GM12878 (cell line): ENCODE results near the gene ETNK1. TPM values are rescaled to one million over a fixed set of nuclear protein-coding genes. Genes with fewer than 3 reads are reported as not detected.

ENCODE experiments used
- ATF2 ChIP-seq: IDR thresholded peaks from 2 replicates; pipeline ENCODE4 v1.6.1; 2012; ENCODE audit warnings: low read length, inconsistent platforms
- BCL11A ChIP-seq: IDR thresholded peaks from 2 replicates; pipeline ENCODE4 v1.6.1; 2011; ENCODE audit warnings: low read depth, low read length
- CHD2 ChIP-seq: IDR thresholded peaks from 2 replicates; pipeline ENCODE4 v1.6.1; 2011; ENCODE audit warnings: low read depth, low read length, improper control_type of control experiment, borderline replicate concordance
- CREM ChIP-seq: IDR thresholded peaks from 2 replicates; pipeline ENCODE4 v1.6.1; 2014; ENCODE audit warnings: antibody characterized with exemption, low read depth
- FOS ChIP-seq: IDR thresholded peaks from 3 replicates; pipeline ENCODE4 v1.6.1; 2011; ENCODE audit warnings: borderline replicate concordance; ENCODE audit not compliant: insufficient read length; ENCODE audit errors: extremely low read depth
- JUNB ChIP-seq: IDR thresholded peaks from 2 replicates; pipeline ENCODE4 v1.6.1; 2016; ENCODE audit warnings: antibody characterized with exemption, mild to moderate bottlenecking
- JUND ChIP-seq: IDR thresholded peaks from 2 replicates; pipeline ENCODE4 v1.6.1; 2012; ENCODE audit warnings: low read depth, mild to moderate bottlenecking, low read length, improper control_type of control experiment, moderate library complexity
- LARP7 ChIP-seq: fragments of 450-650 bp; IDR thresholded peaks from 2 replicates; pipeline ENCODE4 v1.6.1; 2017; ENCODE audit warnings: mild to moderate bottlenecking
- MEF2B ChIP-seq: fragments of 450-650 bp; IDR thresholded peaks from 2 replicates; pipeline ENCODE4 v1.6.1; 2018; ENCODE audit warnings: mild to moderate bottlenecking, moderate library complexity; ENCODE audit not compliant: partially characterized antibody, poor library complexity, severe bottlenecking
- MTA2 ChIP-seq: fragments of 450-650 bp; IDR thresholded peaks from 2 replicates; pipeline ENCODE4 v1.6.1; 2016; ENCODE audit warnings: low read depth, mild to moderate bottlenecking, moderate library complexity
- NBN ChIP-seq: fragments of 450-650 bp; IDR thresholded peaks from 2 replicates; pipeline ENCODE4 v1.6.1; 2016
- NFYB ChIP-seq: IDR thresholded peaks from 2 replicates; pipeline ENCODE4 v1.6.1; 2011; ENCODE audit warnings: low read depth, mild to moderate bottlenecking, low read length, improper control_type of control experiment, moderate library complexity; ENCODE audit not compliant: insufficient read depth
- PRDM15 ChIP-seq: fragments of 450-650 bp; formaldehyde crosslinking; IDR thresholded peaks from 2 replicates; pipeline ENCODE4 v1.4.0; 2020; ENCODE audit warnings: mild to moderate bottlenecking, moderate library complexity
- RFX5 ChIP-seq: IDR thresholded peaks from 2 replicates; pipeline ENCODE4 v1.6.1; 2011; ENCODE audit warnings: low read depth, low read length, improper control_type of control experiment
- SKIL ChIP-seq: fragments of 450-650 bp; IDR thresholded peaks from 2 replicates; pipeline ENCODE4 v1.6.1; 2017; ENCODE audit warnings: mild to moderate bottlenecking, low read depth, inconsistent platforms; ENCODE audit not compliant: poor library complexity, severe bottlenecking
- SMAD5 ChIP-seq: IDR thresholded peaks from 2 replicates; pipeline ENCODE4 v1.6.1; 2016; ENCODE audit warnings: antibody characterized with exemption, low read depth
- SPI1 ChIP-seq: IDR thresholded peaks from 2 replicates; pipeline ENCODE4 v1.6.1; 2011; ENCODE audit warnings: low read depth, mild to moderate bottlenecking, low read length, moderate library complexity, borderline replicate concordance; ENCODE audit not compliant: insufficient read depth
- TBL1XR1 ChIP-seq: IDR thresholded peaks from 2 replicates; pipeline ENCODE4 v1.6.1; 2012; ENCODE audit warnings: low read depth, low read length, improper control_type of control experiment
- TCF12 ChIP-seq: IDR thresholded peaks from 2 replicates; pipeline ENCODE4 v1.6.1; 2011; ENCODE audit warnings: low read depth, mild to moderate bottlenecking, low read length
- ZNF384 ChIP-seq: IDR thresholded peaks from 2 replicates; pipeline ENCODE4 v1.6.1; 2012; ENCODE audit warnings: low read depth, mild to moderate bottlenecking, low read length, improper control_type of control experiment, borderline replicate concordance
- ZNF622 ChIP-seq: fragments of 450-650 bp; IDR thresholded peaks from 2 replicates; pipeline ENCODE4 v1.6.1; 2017; ENCODE audit warnings: mild to moderate bottlenecking, inconsistent platforms
- ZSCAN29 ChIP-seq: fragments of 450-650 bp; IDR thresholded peaks from 2 replicates; pipeline ENCODE4 v1.6.1; 2017; ENCODE audit warnings: mild to moderate bottlenecking, moderate library complexity
- polyA plus RNA-seq, 11 experiments: library from polyadenylated mRNA; depleted of rRNA in 4 of 11; unstranded in 6 of 11; stranded (reverse) in 5 of 11; fragments of >200 nt; fragmentation: Nextera tagmentation in 4 of 11; fragmentation: Illumina TruSeq in 1 of 11; extraction: Ambion mirVana in 4 of 11; extraction: Trizol in 1 of 11; gene quantifications; 1 replicate in 1 of 11; 2 replicates in 10 of 11; pipeline versions ENCODE4 v1.2.1 to v1.2.3, GENCODE V29; 2011 to 2016; ENCODE audit warnings: inconsistent platforms in 2 of 11, missing spikeins in 2 of 11, low read depth in 1 of 11
- total RNA-seq, 4 experiments: library from RNA; depleted of rRNA in 3 of 4; stranded (reverse); fragments of >200 nt in 3 of 4; fragmentation: Illumina TruSeq in 1 of 4; extraction: Trizol in 1 of 4; gene quantifications; 2 replicates each; pipeline versions ENCODE4 v1.2.1 to v1.2.3, GENCODE V29; 2013 to 2021

Gene ETNK1
- total and polyA plus RNA-seq, 10 of the 15 experiments (the other 5 are each of a cell fraction or from before 2014, with no cell fraction given): 12.3 to 69.4 (median 34.2) TPM

GRCh38 chr12:22624870-22625761 lies at the start of gene ETNK1 (continued):
- TF ChIP-seq ATF2: no peak
- TF ChIP-seq TCF12: no peak
- TF ChIP-seq ZSCAN29: no peak
- TF ChIP-seq JUNB: no peak
- no peak for TF ChIP-seq FOS
- no peak for TF ChIP-seq JUND
- TF ChIP-seq SPI1: 0 out of 2 replicates have a peak, but pooled peaks have one; percentile 7
- TF ChIP-seq LARP7: no peak
- no peak; the same call in 1 of the 2 replicates for TF ChIP-seq RFX5
- no peak for TF ChIP-seq TBL1XR1
- no peak for TF ChIP-seq ZNF384
- TF ChIP-seq MEF2B: no peak
- no peak for TF ChIP-seq NBN
- TF ChIP-seq BCL11A: no peak
- TF ChIP-seq SKIL: no peak
- peak; percentile 80 for TF ChIP-seq CREM
- no peak for TF ChIP-seq PRDM15 (CRISPR knock-in tag)
- no peak for TF ChIP-seq NFYB
- peak; percentile 79 for TF ChIP-seq SMAD5
- TF ChIP-seq MTA2: no peak
- no peak; the same call in 1 of the 2 replicates for TF ChIP-seq CHD2
- no peak for TF ChIP-seq ZNF622
